Endothelial cell of umbilical vein (primary cell): Measurements from ENCODE around the gene XXYLT1. TPM values are rescaled to one million over a fixed set of nuclear protein-coding genes. Genes with fewer than 3 reads are reported as not detected.

Experiments
- BruUV-seq: library from RNA; stranded (reverse); fragments of 400-500 nt; replicated peaks from 2 replicates; lab custom pipeline; 2021; lab: Mats Ljungman, UMichigan
- CTCF ChIA-PET: fragments of 300-600, 350-600 bp; sonication (Branson Sonifier 250); formaldehyde crosslinking; loops from one replicate; lab custom pipeline; 2021; ENCODE audit warnings: antibody characterized with exemption, inconsistent platforms; lab: Charles Lee
- POLR2A ChIA-PET: fragments of 300-600, 350-600 bp; sonication (Branson Sonifier 250); formaldehyde crosslinking; loops from one replicate; lab custom pipeline; 2021; ENCODE audit warnings: antibody characterized with exemption, inconsistent platforms; lab: Charles Lee
- DNase-seq: peaks from one replicate; pipeline ENCODE4 v3.0.0-alpha.2; 2011; ENCODE audit warnings: low read depth, low spot score
- FAIRE-seq: peaks from 2 replicates; lab custom pipeline; 2011; peaks lifted over from hg19 to GRCh38; lab: Jason Lieb, UNC
- H2AFZ ChIP-seq: 2 replicates; pipeline ENCODE4 v1.6.0; 2012; ENCODE audit warnings: low read depth, low read length, control low read depth, inconsistent platforms
- H3K27ac ChIP-seq: 2 replicates; pipeline ENCODE4 v1.5.1; 2011; ENCODE audit warnings: low read depth, mild to moderate bottlenecking, control low read depth, low read length, moderate library complexity; ENCODE audit not compliant: insufficient read depth
- H3K27me3 ChIP-seq, 2 experiments: 2 replicates each; pipeline versions ENCODE4 v1.6.0 to v1.6.1; 2011; ENCODE audit warnings: low read length in 2 of 2, mixed read lengths in 1 of 2; ENCODE audit not compliant: control insufficient read depth in 2 of 2, insufficient read depth in 2 of 2
- H3K36me3 ChIP-seq, 2 experiments: 2 replicates in 1 of 2; 3 replicates in 1 of 2; pipeline ENCODE4 v1.5.1; 2011; ENCODE audit warnings: low read length in 2 of 2, mild to moderate bottlenecking in 1 of 2, moderate library complexity in 1 of 2; ENCODE audit not compliant: control insufficient read depth in 2 of 2, insufficient read depth in 2 of 2; ENCODE audit errors: extremely low read depth in 1 of 2
- H3K4me1 ChIP-seq: 3 replicates; pipeline ENCODE4 v1.5.1; 2011; ENCODE audit warnings: mild to moderate bottlenecking, low read length; ENCODE audit not compliant: control insufficient read depth, insufficient read depth; ENCODE audit errors: extremely low read depth
- H3K4me2 ChIP-seq: 2 replicates; pipeline ENCODE4 v1.6.1; 2011; ENCODE audit warnings: low read length, control low read depth, mixed read lengths; ENCODE audit not compliant: insufficient read depth
- H3K4me3 ChIP-seq, 3 experiments: fragments of 200-600 bp in 1 of 3; sonication (generic), shearing (Covaris generic) in 1 of 3; replicated peaks in 1 of 3; 2 replicates each; pipeline ENCODE4 v1.5.1; 2011 to 2016; ENCODE audit warnings: control low read depth in 3 of 3, low read length in 3 of 3, mild to moderate bottlenecking in 2 of 3, inconsistent platforms in 1 of 3, low read depth in 1 of 3, moderate library complexity in 1 of 3; ENCODE audit not compliant: insufficient read depth in 1 of 3
- H3K79me2 ChIP-seq: 2 replicates; pipeline ENCODE4 v1.6.0; 2012; ENCODE audit warnings: low read length, inconsistent platforms; ENCODE audit not compliant: control insufficient read depth, insufficient read depth
- H3K9ac ChIP-seq: replicated peaks from 2 replicates; pipeline ENCODE3; 2011; ENCODE audit warnings: low read length, control low read depth; ENCODE audit not compliant: insufficient read depth; ENCODE audit errors: extremely low read depth
- H3K9me1 ChIP-seq: replicated peaks from 3 replicates; pipeline ENCODE4 v1.6.0; 2011; ENCODE audit warnings: mild to moderate bottlenecking, low read length; ENCODE audit not compliant: control insufficient read depth, insufficient read depth; ENCODE audit errors: extremely low read depth
- H3K9me3 ChIP-seq: replicated peaks from 2 replicates; pipeline ENCODE4 v1.5.1; 2012; ENCODE audit warnings: low read length, inconsistent platforms; ENCODE audit not compliant: control insufficient read depth, insufficient read depth
- H4K20me1 ChIP-seq: replicated peaks from 2 replicates; pipeline ENCODE3; 2011; ENCODE audit warnings: mild to moderate bottlenecking, low read length; ENCODE audit not compliant: control insufficient read depth, insufficient read depth; ENCODE audit errors: extremely low read depth
- EZH2 ChIP-seq: IDR thresholded peaks from 2 replicates; pipeline ENCODE4 v1.6.1; 2012; ENCODE audit warnings: borderline replicate concordance, low read depth, mild to moderate bottlenecking, moderate library complexity, low read length, inconsistent platforms; ENCODE audit not compliant: severe bottlenecking
- FOS ChIP-seq: IDR thresholded peaks from 2 replicates; pipeline ENCODE4 v1.6.1; 2011; ENCODE audit warnings: mild to moderate bottlenecking, low read length, moderate library complexity, borderline replicate concordance; ENCODE audit not compliant: insufficient read depth
- GATA2 ChIP-seq: IDR thresholded peaks from 2 replicates; pipeline ENCODE4 v1.7.0; 2011; ENCODE audit warnings: low read depth, mild to moderate bottlenecking, moderate library complexity, mixed read lengths, low read length; ENCODE audit not compliant: insufficient read length, insufficient read depth
- MYC ChIP-seq: IDR thresholded peaks from one replicate; pipeline ENCODE4 v1.6.1; 2011; ENCODE audit warnings: mild to moderate bottlenecking, low read depth, low read length
- POLR2AphosphoS5 ChIP-seq: IDR thresholded peaks from 2 replicates; pipeline ENCODE4 v1.6.1; 2012; ENCODE audit warnings: low read depth, mild to moderate bottlenecking, control low read depth, low read length, moderate library complexity; ENCODE audit not compliant: insufficient read depth
- dilution Hi-C: fragments of 300-500 bp; cut with MboI; formaldehyde crosslinking; loops from one replicate; pipeline ENCODE4 v1.15.0; 2019; ENCODE audit warnings: low sequenced_read_pairs; ENCODE audit not compliant: extremely low pct_ligation_motif_present
- intact Hi-C: fragments of 100-400 bp; cut with micrococcal nuclease; formaldehyde crosslinking; loops from one replicate; pipeline ENCODE4 v1.10.0; 2022
- polyA plus RNA-seq, 4 experiments: library from polyadenylated mRNA; depleted of rRNA in 3 of 4; stranded (reverse) in 3 of 4; unstranded in 1 of 4; fragments of >200 nt; gene quantifications; 2 replicates each; pipeline versions ENCODE4 v1.2.1 to v1.2.3, GENCODE V29; 2011 to 2012; ENCODE audit warnings: missing spikeins in 1 of 4
- total RNA-seq: library from RNA; stranded (reverse); gene quantifications from 2 replicates; pipeline ENCODE4 v1.2.3, GENCODE V29; 2021

The XXYLT1 gene
- total and polyA plus RNA-seq, 2 donors (not counting 3 experiments of a cell fraction or from before 2014, with no cell fraction given) = 54.4 to 78.1 TPM

DNA sequence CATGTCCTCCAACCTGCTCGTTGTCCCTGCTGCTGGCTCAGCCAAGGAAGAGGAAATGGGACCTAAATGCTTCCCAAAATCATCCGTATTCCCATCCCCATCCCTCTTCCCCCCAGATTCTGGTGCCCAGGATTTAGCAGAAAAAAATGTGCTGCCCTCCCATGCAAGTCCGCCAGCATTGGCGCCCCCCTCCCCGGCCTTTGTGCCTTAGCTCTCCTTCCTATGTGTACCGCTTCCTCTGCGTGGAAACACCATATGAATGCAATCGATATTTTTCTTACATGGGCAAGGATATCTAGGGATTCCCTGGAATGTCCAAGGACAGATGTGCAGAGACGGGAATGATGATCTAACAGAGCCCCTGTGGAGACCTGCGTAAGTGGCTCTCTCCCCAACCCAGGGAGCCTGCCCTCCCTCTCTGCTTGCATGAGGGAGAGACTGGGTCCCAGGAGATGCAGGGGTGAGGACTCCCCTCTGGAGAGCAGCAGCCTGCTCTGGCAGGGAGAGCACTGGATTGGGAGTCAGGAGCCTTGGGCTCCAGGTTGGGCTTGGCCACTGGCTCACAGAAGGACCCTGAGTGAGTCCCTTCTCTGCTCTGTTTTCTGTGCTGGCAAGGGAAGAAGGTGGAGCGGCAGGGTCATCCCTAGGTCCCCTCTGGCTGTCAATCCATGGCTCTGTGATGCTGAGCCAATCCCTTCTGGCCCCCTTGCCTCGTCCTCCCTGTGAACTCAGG, 227.2 kb downstream of the XXYLT1 start:
- FAIRE-seq (no peak), DNase-seq (no peak)
- no peak overlapping the region for H2AFZ ChIP-seq
- no peak overlapping the region for H3K9ac ChIP-seq
- H3K27me3 ChIP-seq = no peaks in the 10 kb centered on the region
- H3K9me3 ChIP-seq = no peaks in the 10 kb centered on the region
- H3K27ac ChIP-seq = no peak overlapping the region
- H3K79me2 ChIP-seq = no peaks in the 10 kb centered on the region
- H3K36me3 ChIP-seq = no peaks in the 10 kb centered on the region
- peaks cover 3% of the 10 kb centered on the region for H3K4me1 ChIP-seq
- POLR2A ChIA-PET = no interaction called here
- no peaks in the 10 kb centered on the region for H3K9me1 ChIP-seq
- intact Hi-C loops = no loop called here
- no peaks in the 10 kb centered on the region for H4K20me1 ChIP-seq
- H3K4me3 ChIP-seq = no peak overlapping the region
- no TSS peak for BruUV-seq
- dilution Hi-C loops = no loop called here
- H3K4me2 ChIP-seq = no peak overlapping the region
- CTCF ChIA-PET = no interaction called here
- no peak for TF ChIP-seq GATA2
- no peak for TF ChIP-seq EZH2
- no peak for TF ChIP-seq MYC
- no peak for TF ChIP-seq FOS
- no peak for TF ChIP-seq POLR2AphosphoS5
